GM23338 (cell line): ENCODE measurements around the gene TRAK1. TPM values are rescaled to one million over a fixed set of nuclear protein-coding genes. Genes with fewer than 3 reads are reported as not detected.

ENCODE experiments used
- ATAC-seq: fragments of 200-7000 bp; cut with Tn5 transposase; 3 replicates; pipeline ENCODE4 v1.9.1; 2020
- DNase-seq: peaks from one replicate; pipeline ENCODE4 v3.0.0-alpha.2; 2015; ENCODE audit warnings: low spot score
- H2AFZ ChIP-seq: fragments of 200-600 bp; sonication (generic); 2 replicates; pipeline ENCODE4 v1.8.0; 2016; ENCODE audit warnings: antibody characterized with exemption, mild to moderate bottlenecking, moderate library complexity
- H3F3A ChIP-seq: fragments of 200-600 bp; sonication (generic); replicated peaks from 2 replicates; pipeline ENCODE4 v1.8.0; 2017; ENCODE audit warnings: antibody characterized with exemption, mixed run types, low read depth
- H3K27ac ChIP-seq: fragments of 200-600 bp; sonication (generic); 2 replicates; pipeline ENCODE4 v1.6.1; 2016; ENCODE audit warnings: low read depth
- H3K27me3 ChIP-seq: fragments of 200-600 bp; sonication (generic); 2 replicates; pipeline ENCODE4 v1.8.0; 2016; ENCODE audit warnings: mild to moderate bottlenecking, mixed run types, moderate library complexity; ENCODE audit not compliant: insufficient read depth
- H3K36me3 ChIP-seq: fragments of 200-600 bp; sonication (generic); 2 replicates; pipeline ENCODE4 v1.8.0; 2016; ENCODE audit warnings: mild to moderate bottlenecking; ENCODE audit not compliant: insufficient read depth
- H3K4me1 ChIP-seq: fragments of 200-600 bp; sonication (generic); 2 replicates; pipeline ENCODE4 v1.8.0; 2016; ENCODE audit warnings: mild to moderate bottlenecking, moderate library complexity; ENCODE audit not compliant: insufficient read depth
- H3K4me2 ChIP-seq: fragments of 200-600 bp; sonication (generic); 2 replicates; pipeline ENCODE4 v1.7.1; 2017; ENCODE audit warnings: mixed run types
- H3K4me3 ChIP-seq: fragments of 200-600 bp; sonication (generic); 2 replicates; pipeline ENCODE4 v1.6.1; 2016; ENCODE audit warnings: mixed run types
- H3K79me2 ChIP-seq: fragments of 200-600 bp; sonication (generic); replicated peaks from 2 replicates; pipeline ENCODE4 v1.8.0; 2017; ENCODE audit warnings: mild to moderate bottlenecking; ENCODE audit not compliant: insufficient read depth
- H3K9me2 ChIP-seq: fragments of 200-600 bp; sonication (generic); 2 replicates; pipeline ENCODE4 v1.8.0; 2017; ENCODE audit not compliant: insufficient read depth
- H4K20me1 ChIP-seq: fragments of 200-600 bp; sonication (generic); replicated peaks from 2 replicates; pipeline ENCODE4 v1.8.0; 2017; ENCODE audit warnings: mild to moderate bottlenecking; ENCODE audit not compliant: insufficient read depth
- H3K27ac Mint-ChIP-seq: 2 replicates; pipeline ENCODE4 v1.8.0; 2020; ENCODE audit warnings: inconsistent platforms, mild to moderate bottlenecking, moderate library complexity, mixed read lengths
- H3K27me3 Mint-ChIP-seq: 3 replicates; pipeline ENCODE4 v1.8.0; 2022; ENCODE audit warnings: low read depth, mild to moderate bottlenecking, moderate library complexity, mixed read lengths, inconsistent platforms; ENCODE audit not compliant: insufficient read depth, poor library complexity
- H3K36me3 Mint-ChIP-seq: 3 replicates; pipeline ENCODE4 v1.8.0; 2021; ENCODE audit warnings: low read depth, mild to moderate bottlenecking, inconsistent platforms, moderate library complexity, mixed read lengths
- H3K4me1 Mint-ChIP-seq: 3 replicates; pipeline ENCODE4 v1.8.0; 2020; ENCODE audit warnings: mild to moderate bottlenecking, inconsistent platforms, mixed read lengths
- H3K4me3 Mint-ChIP-seq: 3 replicates; pipeline ENCODE4 v1.8.0; 2021; ENCODE audit warnings: moderate library complexity, mild to moderate bottlenecking, inconsistent platforms, mixed read lengths
- H3K9me3 Mint-ChIP-seq: 3 replicates; pipeline ENCODE4 v1.8.0; 2020; ENCODE audit warnings: moderate library complexity, mild to moderate bottlenecking, inconsistent platforms, mixed read lengths
- CREB1 ChIP-seq: fragments of 250-450 bp; sonication (Bioruptor Pico); IDR thresholded peaks from 2 replicates; pipeline ENCODE4 v1.5.0; 2020; ENCODE audit warnings: low read depth, mild to moderate bottlenecking, moderate library complexity
- polyA plus RNA-seq: library from polyadenylated mRNA; unstranded; fragments of >200 nt; fragmentation: Nextera tagmentation; extraction: Ambion mirVana; gene quantifications from 2 replicates; pipeline ENCODE4 v1.2.1, GENCODE V29; 2016
- total RNA-seq: library from RNA; depleted of rRNA; stranded (reverse); fragments of >200 nt; shearing (Covaris generic); gene quantifications from 2 replicates; pipeline ENCODE4 v1.2.3, GENCODE V29; 2014
- TF ChIP-seq, protein P1 (sequence below), 2 experiments: fragments of 200-600 bp in 1 of 2; sonication (generic) in 1 of 2; conservative IDR thresholded peaks; 2 replicates each; pipeline versions ENCODE4 v1.5.1 to v1.6.1; 2016 to 2017; ENCODE audit warnings: antibody characterized with exemption in 2 of 2, low read depth in 2 of 2, mild to moderate bottlenecking in 2 of 2, moderate library complexity in 1 of 2
- TF ChIP-seq, protein P2 (sequence below): IDR thresholded peaks from 2 replicates; pipeline ENCODE4 v1.6.1; 2016; ENCODE audit warnings: antibody characterized with exemption
- TF ChIP-seq, protein P3 (sequence below): IDR thresholded peaks from one replicate; pipeline ENCODE4 v1.6.1; 2018; ENCODE audit warnings: antibody characterized with exemption; ENCODE audit not compliant: unreplicated experiment
- TF ChIP-seq, protein P4 (sequence below): fragments of 250-450 bp; sonication (Bioruptor Pico); IDR thresholded peaks from 2 replicates; pipeline ENCODE4 v1.5.0; 2020; ENCODE audit warnings: mild to moderate bottlenecking, moderate library complexity

TRAK1 gene
- total and polyA plus RNA-seq, 2 experiments from 2014 or later: 13.4 to 47.4 TPM

DNA sequence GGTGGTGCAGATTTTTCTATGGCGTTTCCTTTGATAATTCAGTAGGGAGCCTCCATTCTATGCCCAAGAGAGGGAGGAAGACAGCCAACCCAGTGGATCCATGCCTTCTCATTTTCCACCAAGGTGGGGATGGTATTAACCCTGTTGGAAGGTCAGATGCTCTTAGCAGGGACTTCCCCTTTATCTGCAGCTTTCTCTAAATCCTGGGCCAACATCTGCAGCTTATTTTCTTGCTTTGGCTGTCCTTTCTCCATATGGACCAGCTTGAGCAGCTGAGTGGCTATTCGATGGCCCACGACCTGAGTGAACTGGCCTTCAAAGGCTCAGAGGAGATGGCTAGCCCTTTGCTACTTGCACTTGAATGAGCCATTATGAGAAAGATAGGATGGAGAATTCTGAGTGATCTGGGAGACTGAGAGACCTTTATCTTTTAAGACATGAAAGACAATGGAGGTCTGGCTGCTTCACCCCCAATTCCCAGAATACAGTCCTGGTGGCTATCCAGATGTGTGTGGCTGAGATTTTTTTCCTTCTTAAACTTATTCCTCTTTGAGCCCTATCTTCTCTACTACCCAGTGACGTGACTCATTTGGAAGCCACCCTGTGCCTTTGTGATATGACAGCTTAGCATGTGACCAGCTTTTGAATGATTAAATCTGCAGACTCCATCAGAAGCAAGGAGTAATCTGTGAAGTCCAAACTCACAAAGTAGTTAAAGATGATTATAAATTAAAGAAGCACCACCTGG, 39.6 kb upstream of the TRAK1 start:
- no peaks in the 10 kb centered on the region for H3K36me3 Mint-ChIP-seq
- Histone ChIP-seq H2AFZ (no peak overlapping the region), H3K4me2 (peak overlapping the region; percentile 54; the same call in 1 of the 2 replicates), H4K20me1 (no peaks in the 10 kb centered on the region), H3K27ac (no peak overlapping the region), H3K36me3 (no peaks in the 10 kb centered on the region), H3K27me3 (no peaks in the 10 kb centered on the region), H3K79me2 (peaks cover 61% of the 10 kb centered on the region), H3K4me3 (no peak overlapping the region), H3K9me2 (peaks cover 6% of the 10 kb centered on the region; the same call in 1 of the 2 replicates), H3K4me1 (peaks cover 47% of the 10 kb centered on the region), H3F3A (no peaks in the 10 kb centered on the region)
- H3K4me3 Mint-ChIP-seq: no peak overlapping the region
- H3K4me1 Mint-ChIP-seq: peaks cover 35% of the 10 kb centered on the region
- TF ChIP-seq, protein P1, sequence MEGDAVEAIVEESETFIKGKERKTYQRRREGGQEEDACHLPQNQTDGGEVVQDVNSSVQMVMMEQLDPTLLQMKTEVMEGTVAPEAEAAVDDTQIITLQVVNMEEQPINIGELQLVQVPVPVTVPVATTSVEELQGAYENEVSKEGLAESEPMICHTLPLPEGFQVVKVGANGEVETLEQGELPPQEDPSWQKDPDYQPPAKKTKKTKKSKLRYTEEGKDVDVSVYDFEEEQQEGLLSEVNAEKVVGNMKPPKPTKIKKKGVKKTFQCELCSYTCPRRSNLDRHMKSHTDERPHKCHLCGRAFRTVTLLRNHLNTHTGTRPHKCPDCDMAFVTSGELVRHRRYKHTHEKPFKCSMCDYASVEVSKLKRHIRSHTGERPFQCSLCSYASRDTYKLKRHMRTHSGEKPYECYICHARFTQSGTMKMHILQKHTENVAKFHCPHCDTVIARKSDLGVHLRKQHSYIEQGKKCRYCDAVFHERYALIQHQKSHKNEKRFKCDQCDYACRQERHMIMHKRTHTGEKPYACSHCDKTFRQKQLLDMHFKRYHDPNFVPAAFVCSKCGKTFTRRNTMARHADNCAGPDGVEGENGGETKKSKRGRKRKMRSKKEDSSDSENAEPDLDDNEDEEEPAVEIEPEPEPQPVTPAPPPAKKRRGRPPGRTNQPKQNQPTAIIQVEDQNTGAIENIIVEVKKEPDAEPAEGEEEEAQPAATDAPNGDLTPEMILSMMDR (conservative IDR thresholded peaks at IDR 0.05; ENCODE audit: low read depth in 2 of 2): no peak
- TF ChIP-seq, protein P2, sequence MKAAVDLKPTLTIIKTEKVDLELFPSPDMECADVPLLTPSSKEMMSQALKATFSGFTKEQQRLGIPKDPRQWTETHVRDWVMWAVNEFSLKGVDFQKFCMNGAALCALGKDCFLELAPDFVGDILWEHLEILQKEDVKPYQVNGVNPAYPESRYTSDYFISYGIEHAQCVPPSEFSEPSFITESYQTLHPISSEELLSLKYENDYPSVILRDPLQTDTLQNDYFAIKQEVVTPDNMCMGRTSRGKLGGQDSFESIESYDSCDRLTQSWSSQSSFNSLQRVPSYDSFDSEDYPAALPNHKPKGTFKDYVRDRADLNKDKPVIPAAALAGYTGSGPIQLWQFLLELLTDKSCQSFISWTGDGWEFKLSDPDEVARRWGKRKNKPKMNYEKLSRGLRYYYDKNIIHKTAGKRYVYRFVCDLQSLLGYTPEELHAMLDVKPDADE: no peak
- TF ChIP-seq, protein P3, sequence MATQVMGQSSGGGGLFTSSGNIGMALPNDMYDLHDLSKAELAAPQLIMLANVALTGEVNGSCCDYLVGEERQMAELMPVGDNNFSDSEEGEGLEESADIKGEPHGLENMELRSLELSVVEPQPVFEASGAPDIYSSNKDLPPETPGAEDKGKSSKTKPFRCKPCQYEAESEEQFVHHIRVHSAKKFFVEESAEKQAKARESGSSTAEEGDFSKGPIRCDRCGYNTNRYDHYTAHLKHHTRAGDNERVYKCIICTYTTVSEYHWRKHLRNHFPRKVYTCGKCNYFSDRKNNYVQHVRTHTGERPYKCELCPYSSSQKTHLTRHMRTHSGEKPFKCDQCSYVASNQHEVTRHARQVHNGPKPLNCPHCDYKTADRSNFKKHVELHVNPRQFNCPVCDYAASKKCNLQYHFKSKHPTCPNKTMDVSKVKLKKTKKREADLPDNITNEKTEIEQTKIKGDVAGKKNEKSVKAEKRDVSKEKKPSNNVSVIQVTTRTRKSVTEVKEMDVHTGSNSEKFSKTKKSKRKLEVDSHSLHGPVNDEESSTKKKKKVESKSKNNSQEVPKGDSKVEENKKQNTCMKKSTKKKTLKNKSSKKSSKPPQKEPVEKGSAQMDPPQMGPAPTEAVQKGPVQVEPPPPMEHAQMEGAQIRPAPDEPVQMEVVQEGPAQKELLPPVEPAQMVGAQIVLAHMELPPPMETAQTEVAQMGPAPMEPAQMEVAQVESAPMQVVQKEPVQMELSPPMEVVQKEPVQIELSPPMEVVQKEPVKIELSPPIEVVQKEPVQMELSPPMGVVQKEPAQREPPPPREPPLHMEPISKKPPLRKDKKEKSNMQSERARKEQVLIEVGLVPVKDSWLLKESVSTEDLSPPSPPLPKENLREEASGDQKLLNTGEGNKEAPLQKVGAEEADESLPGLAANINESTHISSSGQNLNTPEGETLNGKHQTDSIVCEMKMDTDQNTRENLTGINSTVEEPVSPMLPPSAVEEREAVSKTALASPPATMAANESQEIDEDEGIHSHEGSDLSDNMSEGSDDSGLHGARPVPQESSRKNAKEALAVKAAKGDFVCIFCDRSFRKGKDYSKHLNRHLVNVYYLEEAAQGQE: no peak
- no peak for TF ChIP-seq CREB1 (CRISPR knock-in tag)
- TF ChIP-seq, protein P4, sequence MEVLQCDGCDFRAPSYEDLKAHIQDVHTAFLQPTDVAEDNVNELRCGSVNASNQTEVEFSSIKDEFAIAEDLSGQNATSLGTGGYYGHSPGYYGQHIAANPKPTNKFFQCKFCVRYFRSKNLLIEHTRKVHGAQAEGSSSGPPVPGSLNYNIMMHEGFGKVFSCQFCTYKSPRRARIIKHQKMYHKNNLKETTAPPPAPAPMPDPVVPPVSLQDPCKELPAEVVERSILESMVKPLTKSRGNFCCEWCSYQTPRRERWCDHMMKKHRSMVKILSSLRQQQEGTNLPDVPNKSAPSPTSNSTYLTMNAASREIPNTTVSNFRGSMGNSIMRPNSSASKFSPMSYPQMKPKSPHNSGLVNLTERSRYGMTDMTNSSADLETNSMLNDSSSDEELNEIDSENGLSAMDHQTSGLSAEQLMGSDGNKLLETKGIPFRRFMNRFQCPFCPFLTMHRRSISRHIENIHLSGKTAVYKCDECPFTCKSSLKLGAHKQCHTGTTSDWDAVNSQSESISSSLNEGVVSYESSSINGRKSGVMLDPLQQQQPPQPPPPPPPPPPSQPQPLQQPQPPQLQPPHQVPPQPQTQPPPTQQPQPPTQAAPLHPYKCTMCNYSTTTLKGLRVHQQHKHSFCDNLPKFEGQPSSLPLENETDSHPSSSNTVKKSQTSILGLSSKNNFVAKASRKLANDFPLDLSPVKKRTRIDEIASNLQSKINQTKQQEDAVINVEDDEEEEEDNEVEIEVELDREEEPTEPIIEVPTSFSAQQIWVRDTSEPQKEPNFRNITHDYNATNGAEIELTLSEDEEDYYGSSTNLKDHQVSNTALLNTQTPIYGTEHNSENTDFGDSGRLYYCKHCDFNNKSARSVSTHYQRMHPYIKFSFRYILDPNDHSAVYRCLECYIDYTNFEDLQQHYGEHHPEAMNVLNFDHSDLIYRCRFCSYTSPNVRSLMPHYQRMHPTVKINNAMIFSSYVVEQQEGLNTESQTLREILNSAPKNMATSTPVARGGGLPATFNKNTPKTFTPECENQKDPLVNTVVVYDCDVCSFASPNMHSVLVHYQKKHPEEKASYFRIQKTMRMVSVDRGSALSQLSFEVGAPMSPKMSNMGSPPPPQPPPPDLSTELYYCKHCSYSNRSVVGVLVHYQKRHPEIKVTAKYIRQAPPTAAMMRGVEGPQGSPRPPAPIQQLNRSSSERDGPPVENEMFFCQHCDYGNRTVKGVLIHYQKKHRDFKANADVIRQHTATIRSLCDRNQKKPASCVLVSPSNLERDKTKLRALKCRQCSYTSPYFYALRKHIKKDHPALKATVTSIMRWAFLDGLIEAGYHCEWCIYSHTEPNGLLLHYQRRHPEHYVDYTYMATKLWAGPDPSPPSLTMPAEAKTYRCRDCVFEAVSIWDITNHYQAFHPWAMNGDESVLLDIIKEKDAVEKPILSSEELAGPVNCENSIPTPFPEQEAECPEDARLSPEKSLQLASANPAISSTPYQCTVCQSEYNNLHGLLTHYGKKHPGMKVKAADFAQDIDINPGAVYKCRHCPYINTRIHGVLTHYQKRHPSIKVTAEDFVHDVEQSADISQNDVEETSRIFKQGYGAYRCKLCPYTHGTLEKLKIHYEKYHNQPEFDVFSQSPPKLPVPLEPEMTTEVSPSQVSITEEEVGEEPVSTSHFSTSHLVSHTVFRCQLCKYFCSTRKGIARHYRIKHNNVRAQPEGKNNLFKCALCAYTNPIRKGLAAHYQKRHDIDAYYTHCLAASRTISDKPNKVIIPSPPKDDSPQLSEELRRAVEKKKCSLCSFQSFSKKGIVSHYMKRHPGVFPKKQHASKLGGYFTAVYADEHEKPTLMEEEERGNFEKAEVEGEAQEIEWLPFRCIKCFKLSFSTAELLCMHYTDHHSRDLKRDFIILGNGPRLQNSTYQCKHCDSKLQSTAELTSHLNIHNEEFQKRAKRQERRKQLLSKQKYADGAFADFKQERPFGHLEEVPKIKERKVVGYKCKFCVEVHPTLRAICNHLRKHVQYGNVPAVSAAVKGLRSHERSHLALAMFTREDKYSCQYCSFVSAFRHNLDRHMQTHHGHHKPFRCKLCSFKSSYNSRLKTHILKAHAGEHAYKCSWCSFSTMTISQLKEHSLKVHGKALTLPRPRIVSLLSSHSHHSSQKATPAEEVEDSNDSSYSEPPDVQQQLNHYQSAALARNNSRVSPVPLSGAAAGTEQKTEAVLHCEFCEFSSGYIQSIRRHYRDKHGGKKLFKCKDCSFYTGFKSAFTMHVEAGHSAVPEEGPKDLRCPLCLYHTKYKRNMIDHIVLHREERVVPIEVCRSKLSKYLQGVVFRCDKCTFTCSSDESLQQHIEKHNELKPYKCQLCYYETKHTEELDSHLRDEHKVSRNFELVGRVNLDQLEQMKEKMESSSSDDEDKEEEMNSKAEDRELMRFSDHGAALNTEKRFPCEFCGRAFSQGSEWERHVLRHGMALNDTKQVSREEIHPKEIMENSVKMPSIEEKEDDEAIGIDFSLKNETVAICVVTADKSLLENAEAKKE: no peak
- no peak for DNase-seq
- no peak overlapping the region for H3K27ac Mint-ChIP-seq
- no peaks in the 10 kb centered on the region for H3K9me3 Mint-ChIP-seq
- ATAC-seq: no peak
- peaks cover 2% of the 10 kb centered on the region for H3K27me3 Mint-ChIP-seq
